A673 (cell line): Measurements from ENCODE around the gene SLC9A5. TPM values are rescaled to one million over a fixed set of nuclear protein-coding genes. Genes with fewer than 3 reads are reported as not detected.

ENCODE experiments used
- BruUV-seq: library from RNA; stranded (reverse); fragments of 400-500 nt; replicated peaks from 2 replicates; lab custom pipeline; 2021; lab: Mats Ljungman, UMichigan
- CTCF ChIA-PET: fragments of 300-600 bp; sonication (Branson Sonifier 250); formaldehyde crosslinking; loops from one replicate; lab custom pipeline; 2022; ENCODE audit warnings: antibody characterized with exemption; lab: Charles Lee
- POLR2A ChIA-PET: fragments of 300-600 bp; sonication (Branson Sonifier 250); formaldehyde crosslinking; loops from one replicate; lab custom pipeline; 2022; ENCODE audit warnings: antibody characterized with exemption; ENCODE audit not compliant: low non-redundant PET; lab: Charles Lee
- DNase-seq: peaks from one replicate; pipeline ENCODE4 v3.0.0-alpha.2; 2015; ENCODE audit warnings: low spot score
- H3K27ac ChIP-seq: fragments of 200-600 bp; sonication (generic); 2 replicates; pipeline ENCODE4 v1.5.1; 2016; ENCODE audit warnings: mixed run types, low read depth, mild to moderate bottlenecking, mixed read lengths, antibody characterized with exemption, low read length; ENCODE audit not compliant: poor library complexity, severe bottlenecking
- H3K27me3 ChIP-seq: fragments of 200-600 bp; sonication (generic); replicated peaks from 2 replicates; pipeline ENCODE4 v1.6.1; 2017; ENCODE audit warnings: mixed run types, low read depth, mild to moderate bottlenecking, mixed read lengths, antibody characterized with exemption, low read length; ENCODE audit not compliant: insufficient read depth, poor library complexity
- H3K36me3 ChIP-seq: fragments of 200-600 bp; sonication (generic); 2 replicates; pipeline ENCODE4 v1.6.1; 2016; ENCODE audit warnings: mixed run types, mild to moderate bottlenecking, mixed read lengths, antibody characterized with exemption, low read length; ENCODE audit not compliant: insufficient read depth, poor library complexity, severe bottlenecking
- H3K4me1 ChIP-seq: fragments of 200-600 bp; sonication (generic); 2 replicates; pipeline ENCODE4 v1.6.1; 2017; ENCODE audit warnings: mixed run types, mild to moderate bottlenecking, mixed read lengths, antibody characterized with exemption, low read length; ENCODE audit not compliant: insufficient read depth, poor library complexity, severe bottlenecking
- H3K4me3 ChIP-seq: fragments of 200-600 bp; sonication (generic); 2 replicates; pipeline ENCODE4 v1.5.1; 2016; ENCODE audit warnings: low read depth, mixed run types, mild to moderate bottlenecking, mixed read lengths, low read length; ENCODE audit not compliant: poor library complexity, severe bottlenecking
- H3K9me3 ChIP-seq: fragments of 200-600 bp; sonication (generic); 2 replicates; pipeline ENCODE4 v1.6.1; 2016; ENCODE audit warnings: mixed run types, low read depth, mild to moderate bottlenecking, mixed read lengths, antibody characterized with exemption, low read length; ENCODE audit not compliant: poor library complexity, severe bottlenecking
- CTCF ChIP-seq: fragments of 300-800, 200-600 bp; sonication (generic); conservative IDR thresholded peaks from 2 replicates; pipeline ENCODE4 v1.5.1; 2017; ENCODE audit warnings: low read depth, mild to moderate bottlenecking, antibody characterized with exemption, low read length, moderate library complexity, mixed read lengths
- EZH2 ChIP-seq: fragments of 200-600 bp; sonication (generic); IDR thresholded peaks from 2 replicates; pipeline ENCODE4 v1.6.1; 2017; ENCODE audit warnings: borderline replicate concordance, low read depth, mild to moderate bottlenecking, mixed read lengths, antibody characterized with exemption, low read length; ENCODE audit not compliant: poor library complexity, severe bottlenecking
- intact Hi-C: fragments of 100-400 bp; cut with micrococcal nuclease; formaldehyde crosslinking; loops from one replicate; pipeline ENCODE4 v1.10.0; 2022; ENCODE audit not compliant: unreplicated experiment
- total RNA-seq: library from RNA; stranded (reverse); gene quantifications from 2 replicates; pipeline ENCODE4 v1.2.3, GENCODE V29; 2021

SLC9A5 gene
- total RNA-seq, 1 experiment from 2014 or later, result 2.4 TPM

- no TSS peak for BruUV-seq
- Histone ChIP-seq H3K4me1 (no peaks in the 10 kb centered on the region), H3K27ac (no peak overlapping the region), H3K4me3 (no peak overlapping the region), H3K9me3 (no peaks in the 10 kb centered on the region), H3K36me3 (no peaks in the 10 kb centered on the region), H3K27me3 (no peaks in the 10 kb centered on the region)
- no peak for DNase-seq
- ChIA-PET POLR2A (no interaction called here), CTCF (interaction anchor here (0.6 kb wide), 1 partner anchor 285 kb away, joined by 4 read pairs; no protein-coding TSS in a partner anchor)
- no peak for TF ChIP-seq CTCF
- TF ChIP-seq EZH2, result no peak
- intact Hi-C loops, result no loop called here
These were observed 33.1 kb upstream of the SLC9A5 start for GRCh38 chr16:67215706-67216105.

- no peaks in the 10 kb centered on the region for H3K36me3 ChIP-seq
- BruUV-seq, result no TSS peak
- ChIA-PET CTCF (no interaction called here), POLR2A (no interaction called here)
- H3K9me3 ChIP-seq, result no peaks in the 10 kb centered on the region
- no peaks in the 10 kb centered on the region for H3K4me1 ChIP-seq
- DNase-seq, result no peak
- H3K27me3 ChIP-seq, result no peaks in the 10 kb centered on the region
- no peak for TF ChIP-seq EZH2
- H3K4me3 ChIP-seq, result no peak overlapping the region
- intact Hi-C loops, result no loop called here
- H3K27ac ChIP-seq, result no peak overlapping the region
These were observed 31.9 kb upstream of the SLC9A5 start for GRCh38 chr16:67216612-67217490.

GRCh38 chr16:67223992-67224391 lies 24.8 kb upstream of the SLC9A5 start:
- CTCF ChIA-PET, result no interaction called here
- Histone ChIP-seq H3K27me3 (no peaks in the 10 kb centered on the region), H3K27ac (no peak overlapping the region), H3K4me3 (no peak overlapping the region), H3K9me3 (no peaks in the 10 kb centered on the region), H3K4me1 (peaks cover 17% of the 10 kb centered on the region), H3K36me3 (peaks cover 9% of the 10 kb centered on the region)
- BruUV-seq, result no TSS peak
- intact Hi-C loops, result no loop called here
- POLR2A ChIA-PET, result no interaction called here
- TF ChIP-seq CTCF, result no peak
- TF ChIP-seq EZH2, result no peak
- DNase-seq, result no peak
